Endodermal cell (in vitro differentiated cells): ENCODE results near the gene RIMBP3B. TPM values are rescaled to one million over a fixed set of nuclear protein-coding genes. Genes with fewer than 3 reads are reported as not detected.
"Not testable (repeated sequence)": the region's sequence is repeated elsewhere in the genome, so short reads cannot be mapped to it uniquely, and the experiment has no call there.

Source experiments
- DNase-seq: peaks from one replicate; pipeline ENCODE4 v3.0.0-alpha.2; 2017
- H3K27ac ChIP-seq: 2 replicates; pipeline ENCODE4 v1.5.1; 2013; ENCODE audit warnings: mild to moderate bottlenecking, low read depth, low read length, moderate library complexity
- H3K27me3 ChIP-seq: 2 replicates; pipeline ENCODE4 v1.6.1; 2013; ENCODE audit warnings: mild to moderate bottlenecking, low read length, moderate library complexity; ENCODE audit not compliant: insufficient read depth, control insufficient read depth, poor library complexity, severe bottlenecking
- H3K36me3 ChIP-seq: 2 replicates; pipeline ENCODE4 v1.7.0; 2013; ENCODE audit warnings: mild to moderate bottlenecking, low read length, moderate library complexity; ENCODE audit not compliant: control insufficient read depth, insufficient read depth
- H3K4me1 ChIP-seq: one replicate; pipeline ENCODE4 v1.7.0; 2013; ENCODE audit warnings: low read length; ENCODE audit not compliant: control insufficient read depth, insufficient read depth
- H3K4me3 ChIP-seq: 2 replicates; pipeline ENCODE4 v1.5.1; 2013; ENCODE audit warnings: mild to moderate bottlenecking, low read length, moderate library complexity
- H3K9ac ChIP-seq: 2 replicates; pipeline ENCODE4 v1.6.1; 2013; ENCODE audit warnings: mild to moderate bottlenecking, low read length, moderate library complexity; ENCODE audit not compliant: poor library complexity, severe bottlenecking; ENCODE audit errors: extremely low read depth
- H3K9me3 ChIP-seq: 2 replicates; pipeline ENCODE4 v1.6.1; 2013; ENCODE audit warnings: mild to moderate bottlenecking, low read length, moderate library complexity; ENCODE audit not compliant: control insufficient read depth
- H3K27ac Mint-ChIP-seq: 2 replicates; pipeline ENCODE4 v1.8.0; 2020; ENCODE audit warnings: mixed read lengths
- H3K27me3 Mint-ChIP-seq: 2 replicates; pipeline ENCODE4 v1.8.0; 2021; ENCODE audit warnings: mild to moderate bottlenecking, mixed read lengths; ENCODE audit not compliant: insufficient read depth
- H3K36me3 Mint-ChIP-seq: 2 replicates; pipeline ENCODE4 v1.8.0; 2020; ENCODE audit warnings: low read depth, mixed read lengths
- H3K4me1 Mint-ChIP-seq: 2 replicates; pipeline ENCODE4 v1.8.0; 2020; ENCODE audit warnings: mixed read lengths
- H3K4me3 Mint-ChIP-seq: 2 replicates; pipeline ENCODE4 v1.8.0; 2020; ENCODE audit warnings: mild to moderate bottlenecking, moderate library complexity, mixed read lengths
- H3K9me3 Mint-ChIP-seq: 2 replicates; pipeline ENCODE4 v1.8.0; 2020; ENCODE audit warnings: mild to moderate bottlenecking, mixed read lengths
- WGBS, 2 experiments: methylation state at CpG; one replicate each; pipeline versions ENCODE4 v1.1.5 to v1.1.7; 2013; ENCODE audit warnings: missing lambda C conversion rate in 2 of 2, mixed read lengths in 1 of 2; ENCODE audit not compliant: insufficient coverage in 1 of 2, insufficient read length in 1 of 2; 5-methylcytosine and 5-hydroxymethylcytosine counted together
- total RNA-seq, 2 donors: library from RNA; stranded (reverse); fragmentation: NEBNext Ultra II Directional in 1 of 2; extraction: Animal tissue kit (Norgen Biotek cat#: 25700) in 1 of 2; gene quantifications; 2 replicates in 1 of 2; 3 replicates in 1 of 2; pipeline ENCODE4 v1.2.1, GENCODE V29; 2021

Gene RIMBP3B
- total RNA-seq, 2 donors from 2014 or later: 0.55 to 0.57 TPM

DNA sequence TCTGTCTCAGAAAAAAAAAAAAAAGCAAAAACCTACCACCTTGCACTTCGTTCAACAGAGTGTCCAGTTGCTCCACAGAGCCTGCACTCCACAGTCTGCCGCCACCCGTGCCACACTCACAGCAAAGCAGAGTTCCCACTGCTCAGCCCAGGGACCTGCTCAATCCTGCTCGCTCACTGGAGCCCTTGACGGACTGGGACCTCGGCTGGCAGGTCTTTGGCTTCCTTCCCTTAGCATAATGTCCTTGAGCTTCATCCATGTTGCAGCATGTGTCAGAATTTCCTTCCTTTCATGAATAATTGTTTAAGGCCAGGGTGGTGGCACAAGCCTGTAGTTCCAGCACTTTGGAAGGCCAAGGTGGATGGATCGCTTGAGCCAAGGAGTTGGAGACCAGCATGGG lies 11.1 kb downstream of the RIMBP3B start:
- not testable (repeated sequence) for H3K9me3 Mint-ChIP-seq, H3K27me3 Mint-ChIP-seq, H3K4me1 Mint-ChIP-seq, H3K4me3 Mint-ChIP-seq, H3K27ac Mint-ChIP-seq, H3K27ac ChIP-seq, H3K4me3 ChIP-seq, DNase-seq, H3K27me3 ChIP-seq, H3K9ac ChIP-seq, H3K36me3 Mint-ChIP-seq, H3K36me3 ChIP-seq, H3K4me1 ChIP-seq, H3K9me3 ChIP-seq
- WGBS, 2 experiments: no CpG with 5 or more reads among the region's 7 CpGs

DNA sequence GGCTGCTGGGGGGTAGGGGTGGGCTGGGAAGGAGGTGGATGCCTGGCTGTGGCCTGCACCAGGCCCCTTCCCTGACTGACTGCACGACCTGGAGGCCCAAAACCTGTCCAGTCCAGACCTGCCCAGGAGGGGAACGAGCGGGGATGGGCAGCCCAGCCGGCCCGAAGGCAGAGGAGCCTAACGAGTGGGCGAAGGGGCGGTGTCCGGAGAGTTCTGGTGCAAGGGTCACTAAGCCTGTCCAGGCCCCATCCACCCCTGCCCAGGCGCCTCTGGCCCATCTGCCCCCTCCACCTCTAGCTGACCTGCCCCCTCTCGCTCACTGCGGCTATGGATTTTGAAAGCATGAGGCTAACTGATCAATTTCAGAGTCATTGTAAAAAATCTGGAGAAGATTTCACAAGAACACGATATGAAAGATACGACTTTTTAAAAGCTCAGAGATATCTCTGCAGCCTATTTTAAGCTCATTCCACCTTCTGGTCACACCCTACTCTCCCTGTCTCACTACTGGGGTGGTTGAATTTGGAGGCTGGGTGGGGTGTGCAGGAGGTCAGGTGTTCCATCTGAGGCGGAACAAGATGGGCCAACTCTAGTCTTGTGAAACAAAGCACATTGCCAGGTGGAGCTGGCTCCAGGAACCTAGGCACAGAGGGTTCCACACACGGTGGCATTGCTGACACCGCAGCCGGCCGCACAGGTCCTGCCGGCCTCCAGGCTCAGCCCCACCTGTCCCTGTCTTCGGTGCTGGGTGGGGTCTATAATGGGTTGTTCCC lies 17.8 kb downstream of the RIMBP3B start:
- not testable (repeated sequence) for H3K27ac Mint-ChIP-seq

DNA sequence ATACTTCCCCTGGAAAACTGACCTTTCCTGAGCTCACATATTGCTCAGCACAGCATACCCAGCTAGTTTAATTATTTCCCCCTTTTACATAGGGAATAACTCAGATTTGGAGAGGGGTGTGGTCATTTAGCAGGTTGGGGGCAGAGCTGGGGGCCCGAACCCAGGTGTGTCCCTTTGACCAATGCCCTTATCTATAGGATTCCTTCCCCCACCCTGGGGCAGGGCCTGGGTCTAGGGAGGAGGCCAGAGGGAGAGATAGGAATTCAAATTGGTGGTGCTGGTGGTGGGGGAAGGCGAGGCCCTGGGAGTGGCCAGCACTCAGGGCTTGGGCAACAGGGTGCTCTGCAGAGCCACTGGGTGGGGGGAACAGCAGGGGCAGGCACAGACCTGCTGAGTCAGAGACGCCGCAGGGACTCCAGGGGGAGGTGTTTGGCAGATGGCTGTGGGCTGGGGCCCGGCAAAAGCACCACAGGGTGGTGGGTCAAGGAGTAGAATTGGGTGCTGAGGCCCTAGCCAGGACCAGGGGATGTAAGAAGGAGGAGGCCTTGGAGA lies 19.3 kb downstream of the RIMBP3B start:
- H3K9ac ChIP-seq, H3K27ac Mint-ChIP-seq, H3K9me3 Mint-ChIP-seq, H3K9me3 ChIP-seq, H3K27me3 ChIP-seq, H3K27ac ChIP-seq, H3K36me3 ChIP-seq, H3K4me1 ChIP-seq, H3K4me3 Mint-ChIP-seq, DNase-seq, H3K4me1 Mint-ChIP-seq, H3K27me3 Mint-ChIP-seq, H3K36me3 Mint-ChIP-seq, H3K4me3 ChIP-seq: not testable (repeated sequence)
- WGBS, 2 experiments: no CpG with 5 or more reads among the region's 5 CpGs

More for the DNA sequence above, 17.8 kb downstream of the RIMBP3B start:
- H3K36me3 ChIP-seq, H3K4me3 Mint-ChIP-seq, H3K4me1 Mint-ChIP-seq, H3K9ac ChIP-seq, H3K27me3 Mint-ChIP-seq, H3K9me3 Mint-ChIP-seq, H3K4me1 ChIP-seq, H3K27me3 ChIP-seq, H3K36me3 Mint-ChIP-seq, H3K9me3 ChIP-seq, H3K27ac ChIP-seq, H3K4me3 ChIP-seq, DNase-seq: not testable (repeated sequence)
- WGBS, 2 experiments: no CpG with 5 or more reads among the region's 21 CpGs

DNA sequence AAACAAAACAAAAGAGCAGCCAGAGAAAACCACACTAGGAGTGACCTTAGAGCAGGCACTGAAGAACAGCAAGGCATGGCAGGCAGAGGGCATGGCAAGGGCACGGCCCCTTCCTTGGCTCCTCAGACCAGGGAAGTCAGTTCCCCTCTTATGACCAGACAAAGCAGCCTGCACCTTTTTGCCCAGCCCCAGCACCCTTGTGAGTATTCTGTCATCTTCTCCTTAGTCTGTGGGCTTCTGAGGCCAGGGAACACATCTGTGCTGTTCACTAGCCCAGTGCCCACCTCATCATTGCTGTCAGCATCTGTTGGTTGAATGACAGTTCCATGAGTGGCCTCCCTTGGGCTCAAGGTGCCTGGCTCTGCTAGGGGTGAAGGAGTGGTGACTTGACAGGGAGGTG lies 23.6 kb downstream of the RIMBP3B start:
- not testable (repeated sequence) for DNase-seq, H3K36me3 ChIP-seq, H3K27ac Mint-ChIP-seq, H3K4me1 ChIP-seq, H3K4me1 Mint-ChIP-seq, H3K9me3 Mint-ChIP-seq, H3K36me3 Mint-ChIP-seq, H3K27ac ChIP-seq, H3K4me3 Mint-ChIP-seq, H3K27me3 Mint-ChIP-seq, H3K9ac ChIP-seq, H3K27me3 ChIP-seq, H3K4me3 ChIP-seq, H3K9me3 ChIP-seq
- WGBS, 2 experiments: no CpG with 5 or more reads among the region's 1 CpG

DNA sequence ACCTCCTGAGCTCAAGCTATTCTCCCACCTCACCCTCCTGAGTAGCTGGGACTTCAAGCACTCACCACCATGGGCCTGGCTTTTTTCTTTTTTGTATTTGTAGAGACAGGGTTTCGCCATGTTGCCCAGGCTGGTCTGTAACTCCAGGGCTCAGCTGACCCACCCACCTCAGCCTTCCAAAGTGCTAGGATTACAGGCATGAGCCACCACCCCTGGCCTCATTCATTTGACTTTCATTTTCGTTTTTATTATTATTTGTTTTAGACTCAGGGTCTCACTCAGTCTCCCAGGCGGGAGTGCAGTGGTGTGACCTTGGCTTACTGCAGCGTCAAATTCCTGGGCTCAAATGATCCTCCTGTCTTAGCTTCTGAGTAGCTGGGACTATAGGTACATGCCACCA lies 24.2 kb downstream of the RIMBP3B start:
- not testable (repeated sequence) for H3K27ac Mint-ChIP-seq, H3K4me1 ChIP-seq, H3K9me3 Mint-ChIP-seq, H3K27me3 ChIP-seq, H3K9me3 ChIP-seq, H3K27ac ChIP-seq, H3K36me3 ChIP-seq, H3K9ac ChIP-seq, H3K4me1 Mint-ChIP-seq, H3K4me3 Mint-ChIP-seq, H3K27me3 Mint-ChIP-seq, H3K4me3 ChIP-seq, H3K36me3 Mint-ChIP-seq, DNase-seq
- no CpG with 5 or more reads among the region's 4 CpGs for WGBS, 2 experiments

DNA sequence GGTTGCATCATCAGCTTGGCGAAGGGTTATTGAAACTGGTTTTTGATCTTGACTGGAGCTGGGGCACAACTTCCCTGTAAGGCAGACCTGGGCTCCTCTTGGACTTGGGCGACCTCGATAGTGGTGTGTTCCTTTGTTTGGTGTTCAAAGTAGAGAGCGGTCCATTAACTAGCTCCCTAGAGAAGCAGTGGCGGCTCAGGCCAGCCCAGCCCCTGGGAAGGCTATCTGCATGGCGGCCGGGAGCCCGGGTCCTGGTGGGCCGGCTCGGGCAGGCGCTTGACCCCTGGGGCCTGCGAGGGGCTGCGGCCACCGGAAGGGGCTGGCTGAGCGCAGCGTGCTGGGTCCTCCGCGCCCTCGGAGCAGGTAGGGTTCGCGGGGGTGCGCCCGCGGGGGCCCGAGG lies 32.8 kb downstream of the RIMBP3B start:
- H3K9me3 ChIP-seq, H3K27ac Mint-ChIP-seq, DNase-seq, H3K36me3 Mint-ChIP-seq, H3K36me3 ChIP-seq, H3K27ac ChIP-seq, H3K4me1 ChIP-seq, H3K4me3 Mint-ChIP-seq, H3K4me1 Mint-ChIP-seq, H3K9ac ChIP-seq, H3K27me3 ChIP-seq, H3K4me3 ChIP-seq, H3K27me3 Mint-ChIP-seq, H3K9me3 Mint-ChIP-seq: not testable (repeated sequence)
- 28% methylated on average over 3 of the region's 25 CpGs; no CpG with 5 or more reads in 1 of the 2 experiments for WGBS, 2 experiments

DNA sequence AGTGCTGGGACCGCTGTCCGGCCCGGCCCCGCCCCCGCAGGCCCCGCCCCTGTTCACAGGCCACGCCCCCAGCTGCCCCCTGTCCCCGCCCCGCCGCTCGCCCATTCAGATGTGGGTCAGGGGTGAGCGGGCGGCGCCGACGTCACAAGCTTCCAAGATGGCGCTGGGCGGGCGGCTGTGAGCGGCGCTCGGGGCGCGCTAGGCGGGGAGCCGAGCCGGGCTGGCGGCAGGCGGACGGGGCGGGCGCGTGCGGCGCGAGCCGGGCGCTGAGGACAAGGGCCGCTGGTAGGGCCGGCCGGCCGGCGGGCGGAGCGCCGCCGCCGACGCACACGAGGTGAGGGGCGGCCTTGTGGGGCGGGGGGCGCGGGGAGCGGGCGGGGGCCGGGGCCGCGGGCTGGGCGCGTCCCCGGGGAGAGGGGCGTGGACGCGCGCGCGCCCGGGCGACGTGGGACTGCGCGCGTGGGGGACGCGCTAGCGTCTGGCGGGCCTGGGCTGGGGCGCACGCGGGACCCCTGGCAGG lies 33.7 kb downstream of the RIMBP3B start, which contains the start of gene HIC2:
Gene HIC2 (plus strand): TSS at position 145 of the 520 bp plus-strand sequence. CDS start 25,461 bp downstream, outside the sequence.
- not testable (repeated sequence) for H3K9ac ChIP-seq, DNase-seq, H3K27ac Mint-ChIP-seq, H3K27ac ChIP-seq, H3K4me1 Mint-ChIP-seq, H3K4me1 ChIP-seq, H3K4me3 ChIP-seq, H3K9me3 ChIP-seq, H3K9me3 Mint-ChIP-seq, H3K27me3 ChIP-seq, H3K36me3 Mint-ChIP-seq, H3K27me3 Mint-ChIP-seq, H3K36me3 ChIP-seq
- WGBS, 2 experiments: no CpG with 5 or more reads among the region's 81 CpGs
- H3K4me3 Mint-ChIP-seq: peak within 1 kb of the TSS; percentile 62
